Measurements from ENCODE around the gene SRGAP2B. TPM values are rescaled to one million over a fixed set of nuclear protein-coding genes. Genes with fewer than 3 reads are reported as not detected.
"Not testable (repeated sequence)": the region's sequence is repeated elsewhere in the genome, so short reads cannot be mapped to it uniquely, and the experiment has no call there.

Gene SRGAP2B
- total RNA-seq, 1 experiment from 2014 or later, result 23.5 TPM

- H2BK12ac ChIP-seq (ENCODE audit: insufficient read length, low read depth, low read length); H3K9me3 Mint-ChIP-seq; H3K27me3 Mint-ChIP-seq (ENCODE audit: low read depth); H3T11ph ChIP-seq (ENCODE audit: low read length); H3K23ac ChIP-seq (ENCODE audit: insufficient read length, low read depth, low read length); H2BK15ac ChIP-seq (ENCODE audit: low read depth, low read length); H4K91ac ChIP-seq (ENCODE audit: insufficient read length, low read depth, low read length); H3K18ac ChIP-seq (ENCODE audit: insufficient read length, low read depth, low read length); H4K8ac ChIP-seq (replicated peaks; ENCODE audit: insufficient read length, low read depth, low read length); H2BK120ac ChIP-seq (ENCODE audit: low read depth, low read length, poor library complexity, severe bottlenecking); H3K79me2 ChIP-seq (ENCODE audit: insufficient read depth, low read length); H3K23me2 ChIP-seq (ENCODE audit: insufficient read length, low read depth, low read length, poor library complexity, severe bottlenecking); H3K4me3 Mint-ChIP-seq; H3K4me1 ChIP-seq (ENCODE audit: insufficient read depth, low read length); H3K27ac Mint-ChIP-seq; H2AFZ ChIP-seq (ENCODE audit: low read length); H3K4ac ChIP-seq (ENCODE audit: low read depth, low read length); H3K9ac ChIP-seq (ENCODE audit: extremely low read depth, insufficient read length, low read length); H4K5ac ChIP-seq (ENCODE audit: insufficient read length, low read depth, low read length); H3K27ac ChIP-seq (ENCODE audit: insufficient read length, low read depth, low read length); H2BK5ac ChIP-seq (ENCODE audit: insufficient read length, low read length); H2BK20ac ChIP-seq (ENCODE audit: low read depth, low read length, poor library complexity, severe bottlenecking); H3K4me2 ChIP-seq (ENCODE audit: insufficient read depth, insufficient read length, low read length); H3K27me3 ChIP-seq (ENCODE audit: insufficient read depth, low read length); H3K4me1 Mint-ChIP-seq; DNase-seq; H3K36me3 Mint-ChIP-seq (ENCODE audit: insufficient read depth in 1 of 3, low read depth in 3 of 3); H3K14ac ChIP-seq (ENCODE audit: insufficient read depth, low read length); H3K79me1 ChIP-seq (ENCODE audit: insufficient read depth, low read depth, low read length, poor library complexity, severe bottlenecking); H3K9me3 ChIP-seq (ENCODE audit: control insufficient read depth, low read depth, low read length); H4K20me1 ChIP-seq (ENCODE audit: control insufficient read depth, insufficient read depth, insufficient read length); H2AK5ac ChIP-seq (ENCODE audit: insufficient read length, low read length); H3K56ac ChIP-seq (ENCODE audit: insufficient read length, low read depth, low read length): not testable (repeated sequence)
- WGBS (ENCODE audit: extremely low coverage, insufficient read length, low lambda C conversion rate), result no CpG with 5 or more reads among the region's 4 CpGs
Observed at GRCh38 chr1:145011811-145012210, 83.3 kb downstream of the SRGAP2B start.

- not testable (repeated sequence) for H4K20me1 ChIP-seq (ENCODE audit: control insufficient read depth, insufficient read depth, insufficient read length); H3K9ac ChIP-seq (ENCODE audit: extremely low read depth, insufficient read length, low read length); H3K14ac ChIP-seq (ENCODE audit: insufficient read depth, low read length); H3K9me3 Mint-ChIP-seq; H3K36me3 Mint-ChIP-seq (ENCODE audit: insufficient read depth in 1 of 3, low read depth in 3 of 3); H3K23ac ChIP-seq (ENCODE audit: insufficient read length, low read depth, low read length); H3K4ac ChIP-seq (ENCODE audit: low read depth, low read length); H3K27me3 ChIP-seq (ENCODE audit: insufficient read depth, low read length); H3K4me1 Mint-ChIP-seq; H4K5ac ChIP-seq (ENCODE audit: insufficient read length, low read depth, low read length); H2BK20ac ChIP-seq (ENCODE audit: low read depth, low read length, poor library complexity, severe bottlenecking); H4K91ac ChIP-seq (ENCODE audit: insufficient read length, low read depth, low read length); H3K27ac Mint-ChIP-seq; H3K9me3 ChIP-seq (ENCODE audit: control insufficient read depth, low read depth, low read length); H3K4me3 Mint-ChIP-seq; H2AK5ac ChIP-seq (ENCODE audit: insufficient read length, low read length); H3K27ac ChIP-seq (ENCODE audit: insufficient read length, low read depth, low read length); H3K27me3 Mint-ChIP-seq (ENCODE audit: low read depth); H2BK15ac ChIP-seq (ENCODE audit: low read depth, low read length); H3K18ac ChIP-seq (ENCODE audit: insufficient read length, low read depth, low read length); H2AFZ ChIP-seq (ENCODE audit: low read length); H3K56ac ChIP-seq (ENCODE audit: insufficient read length, low read depth, low read length); H3K79me2 ChIP-seq (ENCODE audit: insufficient read depth, low read length); H4K8ac ChIP-seq (replicated peaks; ENCODE audit: insufficient read length, low read depth, low read length); H3K23me2 ChIP-seq (ENCODE audit: insufficient read length, low read depth, low read length, poor library complexity, severe bottlenecking); H3T11ph ChIP-seq (ENCODE audit: low read length); H3K4me2 ChIP-seq (ENCODE audit: insufficient read depth, insufficient read length, low read length); H2BK120ac ChIP-seq (ENCODE audit: low read depth, low read length, poor library complexity, severe bottlenecking); H3K79me1 ChIP-seq (ENCODE audit: insufficient read depth, low read depth, low read length, poor library complexity, severe bottlenecking); DNase-seq; H2BK12ac ChIP-seq (ENCODE audit: insufficient read length, low read depth, low read length); H2BK5ac ChIP-seq (ENCODE audit: insufficient read length, low read length); H3K4me1 ChIP-seq (ENCODE audit: insufficient read depth, low read length)
- WGBS (ENCODE audit: extremely low coverage, insufficient read length, low lambda C conversion rate), result no CpG with 5 or more reads among the region's 3 CpGs
Observed at GRCh38 chr1:145010580-145010979, 84.5 kb downstream of the SRGAP2B start.

Measured in H9 (cell line).